Ovary (tissue), 3 donors: ENCODE data around the gene SLC7A10.

Experiments used
- CTCF ChIP-seq, 3 donors: fragments of 450-650 bp in 2 of 3; fragments of 200-600 bp in 1 of 3; IDR thresholded peaks; one replicate each; pipeline versions ENCODE4 v1.5.1 to v1.8.0; 2016 to 2022; ENCODE audit warnings: antibody characterized with exemption in 3 of 3, mild to moderate bottlenecking in 1 of 3
- POLR2A ChIP-seq: fragments of 450-650 bp; IDR thresholded peaks from one replicate; pipeline ENCODE4 v1.6.1; 2017; ENCODE audit warnings: antibody characterized with exemption, mild to moderate bottlenecking, moderate library complexity
- donor health status: DM: no; HTN: no; CAD: no.

GRCh38 chr19:33208904-33209849 lies 16.5 kb downstream of the SLC7A10 start:
- TF ChIP-seq CTCF (IDR thresholded peaks at IDR 0.05) = peak in 1 of 3 donors; percentile 13
- no peak for TF ChIP-seq POLR2A
